Spleen (tissue), 7 donors: Measurements from ENCODE around the gene ZYG11B.

Experiments used
- CTCF ChIP-seq, 11 experiments: fragments of 200-600 bp in 7 of 11; fragments of 450-650 bp in 4 of 11; sonication (generic) in 4 of 11; IDR thresholded peaks in 8 of 11; conservative IDR thresholded peaks in 3 of 11; 1 replicate in 7 of 11; 2 replicates in 4 of 11; pipeline versions ENCODE4 v1.4.0 to v1.8.0; 2016 to 2021; ENCODE audit warnings: antibody characterized with exemption in 11 of 11, inconsistent platforms in 4 of 11, mild to moderate bottlenecking in 1 of 11
- POLR2A ChIP-seq, 3 donors: fragments of 450-650 bp; IDR thresholded peaks; one replicate each; pipeline ENCODE4 v1.5.1; 2017; ENCODE audit warnings: antibody characterized with exemption in 3 of 3, mild to moderate bottlenecking in 1 of 3
- POLR2AphosphoS5 ChIP-seq, 3 donors: sonication (generic); formaldehyde crosslinking; IDR thresholded peaks; one replicate each; pipeline ENCODE4 v1.5.1; 2017; ENCODE audit warnings: antibody characterized with exemption in 3 of 3
- donor health status: DM: no; HTN: no; CAD: no; lungs with moderate emphysema.
- donor health status: DM: no; HTN: no; CAD: no.
- donor health status: DM: no; HTN: no; CAD: no.

GRCh38 chr1:52679498-52679897, 46.8 kb upstream of the ZYG11B start:
- TF ChIP-seq CTCF (IDR thresholded peaks at IDR 0.05 in 8 of 11, conservative IDR thresholded peaks at IDR 0.05 in 3 of 11) (no peak), POLR2A (IDR thresholded peaks at IDR 0.05) (no peak), POLR2AphosphoS5 (IDR thresholded peaks at IDR 0.05) (no peak)
